Measurements from ENCODE around the gene SEMA4B.
A peak's percentile ranks its signal among the peaks of the same experiment; 100 is the strongest.
"Not testable (repeated sequence)": the region's sequence is repeated elsewhere in the genome, so short reads cannot be mapped to it uniquely, and the experiment has no call there.

The SEMA4B gene

GRCh38 chr15:90261811-90262210, 60.7 kb downstream of the SEMA4B start:
- DNase-seq (ENCODE audit: low read depth) = no peak

GRCh38 chr15:90262426-90262825, 61.3 kb downstream of the SEMA4B start:
- no peak for DNase-seq (ENCODE audit: low read depth)

- DNase-seq (ENCODE audit: low read depth) = no peak
These were observed 63.5 kb downstream of the SEMA4B start for GRCh38 chr15:90264671-90265070.

GRCh38 chr15:90265271-90266060, 64.3 kb downstream of the SEMA4B start, which contains the start of gene NGRN:
TSS of gene NGRN (plus strand) at chr15:90265672. CDS start at chr15:90265713, 41 bp downstream.
- peak; percentile 85 for DNase-seq (ENCODE audit: low read depth)

GRCh38 chr15:90266061-90266431, 64.9 kb downstream of the SEMA4B start:
- no peak for DNase-seq (ENCODE audit: low read depth)

- no peak for DNase-seq (ENCODE audit: low read depth)
These were observed 65.4 kb downstream of the SEMA4B start for GRCh38 chr15:90266485-90266884.

GRCh38 chr15:90268415-90268814, 67.3 kb downstream of the SEMA4B start:
- no peak for DNase-seq (ENCODE audit: low read depth)

- no peak for DNase-seq (ENCODE audit: low read depth)
These were observed 69.5 kb downstream of the SEMA4B start for GRCh38 chr15:90270502-90271150.

- DNase-seq (ENCODE audit: low read depth) = no peak
These were observed 70.5 kb downstream of the SEMA4B start for GRCh38 chr15:90271459-90272166.

GRCh38 chr15:90278467-90278866, 77.3 kb downstream of the SEMA4B start:
- DNase-seq (ENCODE audit: low read depth) = not testable (repeated sequence)

Data from T follicular helper cell (primary cell).